Stimulated activated CD8-positive, alpha-beta memory T cell treated with anti-CD3 and anti-CD28 coated beads, Interleukin-12 subunit alpha, Interleukin-12 subunit beta, amount 100 ng/mL, for 24 hours (primary cell): ENCODE data around the gene WBP1L.

Source experiments
- DNase-seq: peaks from one replicate; pipeline ENCODE4 v3.0.0-alpha.2; 2020; ENCODE audit errors: extremely low read depth

WBP1L gene

DNA sequence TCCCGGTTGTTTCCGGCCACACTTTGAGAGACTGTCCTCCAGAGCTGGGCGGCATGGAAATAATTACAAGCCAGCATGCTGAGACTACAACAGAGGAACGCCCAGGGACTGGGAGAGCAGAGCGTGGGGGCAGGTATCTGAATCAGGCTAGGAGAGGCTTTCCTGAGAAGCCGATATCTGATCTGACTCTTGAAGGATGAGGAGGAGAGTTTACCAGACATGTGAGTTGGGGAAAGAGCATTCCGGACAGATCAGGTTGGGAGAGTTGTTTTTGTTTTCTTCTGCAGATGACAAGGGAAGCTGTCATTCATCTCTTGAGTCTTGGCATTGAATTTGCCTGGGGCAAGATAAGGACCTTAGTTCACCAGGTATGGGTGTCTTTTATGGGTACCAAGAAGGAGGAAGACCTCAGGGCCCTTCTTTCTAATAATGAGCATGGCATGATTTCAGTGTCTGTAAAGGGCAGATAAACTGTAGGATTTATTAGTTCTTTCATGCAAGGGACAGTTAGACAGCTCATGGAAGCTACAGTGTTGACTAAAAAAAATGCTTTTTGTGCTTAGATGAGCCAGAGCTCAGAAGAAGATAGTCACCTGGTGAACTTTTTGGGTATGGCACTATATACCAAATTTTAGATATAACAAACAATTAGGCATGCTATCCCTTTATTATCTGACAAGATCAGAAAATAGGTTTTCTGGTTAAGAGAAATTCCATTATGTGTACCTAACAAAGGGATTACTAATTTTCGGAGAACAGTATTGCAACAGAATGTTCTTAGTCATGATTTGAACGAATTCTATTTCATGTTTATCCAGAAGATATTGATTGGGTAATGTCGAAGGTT, 36.2 kb downstream of the WBP1L start:
- DNase-seq = no peak

DNA sequence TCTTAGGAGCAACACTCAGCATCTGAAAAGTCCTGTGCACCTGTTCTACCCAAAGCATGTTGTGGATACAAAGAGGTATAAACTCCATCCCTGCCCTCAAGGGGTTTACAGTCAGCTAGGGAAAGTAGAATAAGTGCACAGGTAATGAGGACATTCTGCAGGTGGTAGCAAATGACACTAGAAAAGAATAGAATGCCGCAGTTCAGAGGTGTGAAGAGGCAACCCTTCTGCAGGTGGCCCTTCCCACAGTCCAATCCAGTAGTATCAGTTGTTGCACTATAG, 36.7 kb downstream of the WBP1L start:
- no peak for DNase-seq

DNA sequence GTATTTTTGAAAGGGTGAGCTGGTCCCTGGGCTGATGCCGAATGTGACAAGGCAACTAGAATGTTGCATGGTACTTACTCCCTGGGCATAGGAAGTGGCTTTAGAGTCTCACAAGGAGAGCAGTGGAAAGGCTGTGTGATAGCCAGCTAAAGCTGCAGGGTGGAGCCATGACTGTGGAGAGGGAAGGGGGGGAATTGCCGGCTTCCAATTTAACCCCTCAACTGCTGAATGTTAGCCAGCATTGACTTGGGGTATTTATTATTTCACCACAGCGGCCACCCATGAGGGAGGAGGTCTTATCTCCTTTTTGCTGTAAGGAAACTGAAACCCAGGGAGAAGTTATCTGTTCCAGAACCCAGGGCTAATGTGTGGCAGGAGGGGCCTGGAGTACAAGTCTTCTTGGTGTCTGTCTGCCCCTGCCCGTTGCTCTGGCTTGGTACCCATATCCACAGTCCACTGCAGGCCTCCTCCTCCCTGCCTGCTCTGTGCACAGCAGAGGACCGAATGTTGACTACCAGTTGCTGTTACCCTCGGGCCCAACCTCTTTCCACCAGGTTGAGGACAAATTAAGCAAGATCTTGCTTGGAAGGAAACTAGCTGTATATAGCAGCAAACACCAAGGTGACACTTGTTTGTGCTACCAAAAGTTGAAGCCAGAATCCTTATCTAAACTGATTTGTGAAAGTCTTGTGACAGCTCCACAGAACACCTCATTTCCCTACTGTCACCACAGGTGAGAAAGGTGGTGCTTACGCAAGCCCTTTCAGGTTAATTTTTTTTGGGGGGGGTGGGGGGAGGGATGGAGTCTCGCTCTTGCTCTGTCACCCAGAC, 37.6 kb downstream of the WBP1L start:
- DNase-seq = no peak

DNA sequence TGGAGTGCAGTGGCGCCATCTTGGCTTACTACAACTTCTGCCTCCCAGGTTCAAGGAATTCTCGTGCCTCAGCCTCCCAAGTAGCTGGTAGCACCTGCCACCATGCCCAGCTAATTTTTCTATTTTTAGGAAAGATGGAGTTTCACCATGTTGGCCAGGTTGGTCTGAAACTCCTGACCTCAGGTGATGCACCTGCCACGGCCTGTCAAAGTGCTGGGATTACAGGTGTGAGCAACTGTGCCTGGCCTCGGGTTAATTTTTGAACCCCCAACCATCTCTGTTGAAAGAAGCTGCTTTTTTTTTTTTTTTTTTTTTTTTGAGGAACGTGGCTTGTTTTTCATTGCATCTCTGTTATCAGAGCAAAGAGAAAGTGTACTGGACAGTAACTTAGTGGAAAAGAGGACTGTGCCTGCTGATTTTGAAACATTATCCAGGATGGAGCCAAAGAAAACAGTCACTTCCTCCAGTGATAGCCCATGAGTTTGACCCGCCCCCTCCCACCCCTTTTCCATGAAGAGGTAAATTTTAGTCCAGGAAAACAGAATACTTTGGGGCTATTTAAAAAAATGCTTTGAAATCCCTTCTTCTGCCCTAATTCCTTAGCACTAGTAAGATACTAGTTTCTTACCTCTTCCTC, 38.3 kb downstream of the WBP1L start:
- no peak for DNase-seq

DNA sequence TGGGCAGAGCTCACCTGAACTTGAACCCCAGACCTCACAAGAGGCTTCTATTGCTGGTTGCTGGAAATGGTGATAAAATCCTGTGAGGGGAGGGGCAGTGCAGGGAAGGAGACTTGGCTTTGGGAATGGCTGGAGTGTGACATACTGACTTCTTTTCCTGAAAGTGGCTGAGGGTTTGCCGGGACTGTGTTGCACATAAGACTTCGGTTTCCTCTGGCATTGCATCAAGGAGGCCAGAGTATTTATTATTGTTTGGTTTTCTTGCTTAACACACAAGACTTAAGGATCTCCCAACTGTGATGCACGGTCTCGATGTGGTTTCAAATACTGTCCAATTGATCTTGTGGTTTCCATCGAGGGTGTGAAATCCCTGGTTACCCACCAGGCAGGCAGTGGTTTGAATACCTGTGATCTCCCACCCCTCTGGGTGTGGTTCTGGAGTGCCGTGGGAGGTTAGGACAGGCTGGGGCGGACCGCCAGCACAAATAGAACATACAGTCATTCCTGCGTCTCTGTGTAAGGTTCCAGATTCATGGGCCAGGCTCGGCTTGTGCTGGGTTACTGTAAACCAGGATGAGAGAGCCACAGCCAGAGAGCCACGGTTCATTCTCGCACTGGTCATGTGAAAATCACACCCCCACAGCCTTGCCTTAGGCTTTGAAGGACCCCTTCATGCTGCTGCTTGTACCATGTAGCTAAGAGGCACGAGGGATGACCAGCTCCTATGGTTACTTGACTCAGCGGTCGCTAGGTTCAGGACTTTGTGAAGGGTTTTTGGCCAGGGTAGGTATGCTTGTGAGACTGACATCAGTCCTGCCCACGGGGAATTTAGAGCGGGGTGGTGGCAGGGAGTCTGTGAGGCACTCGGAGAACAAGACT, 39.2 kb downstream of the WBP1L start:
- no peak for DNase-seq

DNA sequence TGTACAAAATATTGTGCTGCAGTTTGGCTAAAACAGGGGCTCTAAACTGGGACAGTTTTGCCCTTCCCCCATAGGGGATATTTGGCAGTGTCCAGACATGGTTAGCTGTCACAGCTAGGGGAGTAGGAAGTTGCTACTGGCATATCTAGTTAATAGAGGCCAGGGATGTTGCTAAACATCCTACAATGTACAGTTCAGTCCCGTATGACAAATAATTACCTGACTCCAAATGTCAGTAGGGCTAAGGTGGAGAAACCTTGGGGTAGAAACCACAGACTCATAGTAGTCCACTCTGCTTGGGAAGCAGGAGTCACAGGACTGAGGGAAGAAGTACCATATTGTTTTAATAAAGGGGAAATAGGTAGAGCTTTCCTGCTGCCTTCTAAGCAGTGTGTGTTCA, 39.8 kb downstream of the WBP1L start:
- no peak for DNase-seq

DNA sequence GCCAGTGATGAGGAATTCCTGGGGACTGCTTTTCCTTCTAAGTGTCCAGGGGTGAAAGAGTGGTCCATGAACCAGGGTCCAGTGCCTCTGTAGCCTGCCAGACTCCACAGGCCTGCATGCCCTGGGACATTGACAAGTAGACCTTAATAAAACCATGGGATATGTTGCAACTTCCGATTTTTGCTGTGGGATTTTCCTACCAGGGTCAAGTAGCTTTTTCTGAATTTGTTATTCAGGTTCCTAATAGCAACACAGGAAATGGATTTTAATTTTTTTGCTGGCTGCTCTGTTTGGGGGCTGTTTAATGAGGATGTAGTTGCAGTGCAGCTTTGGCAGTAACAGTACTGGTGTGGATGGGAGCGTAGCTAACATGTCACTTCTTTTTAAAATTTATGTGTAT, 42.1 kb downstream of the WBP1L start:
- no peak for DNase-seq

DNA sequence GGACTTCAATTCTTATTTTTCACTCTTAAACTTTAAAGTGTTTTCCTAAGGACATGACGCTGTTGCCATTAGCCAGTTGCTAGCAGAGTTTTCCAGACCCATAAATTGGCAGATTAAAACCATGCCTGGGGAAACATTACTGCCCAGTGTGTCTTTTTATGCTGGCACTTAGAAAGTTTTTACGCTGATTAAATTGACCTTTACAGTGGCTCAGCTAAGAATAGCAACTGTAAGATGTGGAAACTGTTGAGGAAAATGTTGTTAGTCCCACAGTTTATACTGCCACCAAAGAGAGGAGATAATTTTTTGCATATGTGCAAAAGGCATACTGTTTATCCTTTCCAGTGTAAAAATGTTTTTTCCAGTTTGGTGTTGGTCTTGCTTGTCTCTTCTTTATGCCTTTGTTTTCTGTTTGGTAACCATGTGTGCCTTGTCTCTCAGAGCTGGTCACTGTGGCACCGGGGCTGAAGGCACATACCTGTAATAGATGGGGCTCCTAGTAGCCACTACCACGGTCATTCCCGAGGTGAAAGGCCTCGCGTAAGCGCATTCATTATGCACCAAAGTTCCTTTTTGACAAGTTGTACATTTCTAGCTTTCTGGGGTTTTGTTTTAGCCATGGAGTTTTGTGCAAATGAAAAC, 48.1 kb downstream of the WBP1L start:
- no peak for DNase-seq

DNA sequence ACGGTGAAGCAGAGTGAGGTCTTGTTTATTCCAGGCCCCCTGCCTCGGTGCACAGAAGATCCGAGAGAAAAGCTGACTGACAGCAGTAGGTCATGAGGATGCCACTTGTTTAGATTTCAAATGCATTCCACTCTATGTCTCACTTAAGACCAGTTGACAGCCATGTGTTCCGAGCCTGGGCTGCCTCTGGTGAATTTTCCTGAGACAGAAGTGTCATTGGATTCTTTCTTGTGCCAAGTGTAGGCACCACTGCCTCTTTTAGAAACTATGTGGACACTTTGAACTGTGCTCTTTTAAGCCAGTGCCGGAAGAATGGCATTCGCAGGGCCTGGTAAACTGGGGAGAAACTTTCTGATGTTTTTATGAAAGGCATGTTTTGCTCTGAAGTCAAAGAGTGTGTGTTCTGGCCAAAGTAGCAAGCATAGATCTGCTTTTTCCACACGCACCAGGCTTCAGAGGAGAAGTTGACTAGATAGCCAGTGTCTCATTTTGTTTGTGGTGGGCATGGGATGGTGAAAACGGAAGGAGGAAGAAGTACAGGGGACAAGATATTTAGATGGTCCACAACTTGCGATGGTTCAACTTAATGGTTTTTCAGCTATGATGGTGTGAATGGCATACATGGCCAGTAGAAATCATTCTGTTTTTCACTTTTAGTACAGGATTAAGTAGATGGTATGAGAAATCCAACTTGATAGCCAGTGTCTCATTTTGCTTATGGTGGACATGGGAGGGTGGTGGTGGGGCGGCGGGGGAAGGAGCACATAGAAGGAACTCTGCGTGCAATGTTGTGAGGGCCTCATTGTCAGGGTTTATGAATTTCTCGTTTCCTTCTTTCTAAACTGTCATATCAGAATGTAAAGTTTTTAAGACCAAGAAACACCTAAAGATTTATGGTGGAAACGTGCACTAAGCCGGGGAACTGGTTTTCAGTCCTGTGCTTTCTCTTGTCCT, 52.0 kb downstream of the WBP1L start:
- no peak for DNase-seq

DNA sequence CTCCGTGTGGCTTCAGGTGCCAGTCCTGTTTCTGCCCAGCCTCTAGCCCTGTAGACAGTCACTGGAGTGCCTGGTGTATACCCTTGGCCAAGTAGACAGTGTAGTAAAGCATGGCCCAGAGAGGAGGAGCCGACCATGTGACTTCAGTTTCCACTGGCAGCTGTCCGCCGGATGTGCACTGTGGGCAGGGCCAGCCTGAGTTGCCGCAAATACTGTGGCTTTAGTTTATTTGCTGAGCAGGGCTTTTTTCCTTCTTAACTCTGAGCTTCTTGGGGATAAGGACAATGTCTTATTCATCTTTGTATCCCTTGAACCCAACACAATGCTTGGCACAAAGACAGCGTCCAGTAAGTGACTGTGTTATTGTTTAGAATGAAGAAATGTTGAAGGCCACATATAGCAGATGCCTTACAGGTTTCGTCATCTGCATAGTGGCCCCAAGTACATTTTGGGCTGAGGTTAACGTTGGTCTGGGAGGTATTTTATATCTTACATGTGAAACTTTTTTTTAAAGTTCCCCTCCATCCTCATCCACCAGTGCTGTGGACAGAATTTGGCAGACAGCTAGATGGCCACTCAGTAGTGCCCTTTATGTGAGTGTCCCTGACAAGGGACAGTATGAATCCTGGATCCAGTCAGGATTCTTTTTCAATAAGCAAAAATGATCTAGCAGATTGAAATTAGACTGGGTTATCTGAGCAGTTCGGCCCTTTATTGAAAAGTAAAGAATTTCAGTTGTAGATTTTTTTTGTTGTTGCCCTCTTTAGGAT, 52.8 kb downstream of the WBP1L start:
- DNase-seq = peak; percentile 23

DNA sequence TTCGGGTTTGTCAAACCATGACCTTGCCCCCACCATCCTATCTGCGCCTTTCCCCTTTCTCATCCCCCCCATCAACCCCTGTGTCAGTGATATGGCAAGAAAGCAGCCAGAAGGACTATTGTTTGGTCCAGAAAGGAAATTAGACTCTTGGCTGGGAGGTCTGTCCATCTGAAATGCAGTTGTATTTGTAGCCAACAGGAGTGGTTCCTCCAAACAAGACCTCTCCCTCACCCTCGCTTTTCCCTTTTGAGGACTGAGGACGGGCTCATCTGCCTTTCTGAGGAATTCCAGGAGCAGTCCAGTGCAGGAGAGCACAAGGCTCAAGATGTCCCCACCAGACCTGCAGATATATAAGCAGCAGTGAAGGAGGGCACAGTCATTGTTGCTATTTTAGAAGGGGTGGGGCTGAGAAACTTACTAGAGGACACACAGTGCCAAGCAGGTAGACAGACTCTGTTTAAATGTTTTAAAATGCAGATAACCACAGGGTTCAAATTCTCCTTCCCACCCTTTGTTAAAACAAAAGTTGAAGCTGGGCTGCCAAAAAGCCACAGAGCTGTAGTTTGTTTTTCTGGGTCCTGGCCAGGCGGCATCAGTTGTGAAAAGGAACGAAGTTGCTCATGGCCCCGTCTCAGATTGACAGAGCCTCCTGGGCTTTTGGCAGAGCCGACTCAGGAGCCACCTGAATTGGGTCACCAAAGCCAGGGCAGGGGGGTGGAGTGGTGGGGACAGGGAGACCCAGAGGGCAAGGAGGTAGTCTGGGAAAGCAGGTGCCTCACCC, 56.1 kb downstream of the WBP1L start:
- DNase-seq = no peak

DNA sequence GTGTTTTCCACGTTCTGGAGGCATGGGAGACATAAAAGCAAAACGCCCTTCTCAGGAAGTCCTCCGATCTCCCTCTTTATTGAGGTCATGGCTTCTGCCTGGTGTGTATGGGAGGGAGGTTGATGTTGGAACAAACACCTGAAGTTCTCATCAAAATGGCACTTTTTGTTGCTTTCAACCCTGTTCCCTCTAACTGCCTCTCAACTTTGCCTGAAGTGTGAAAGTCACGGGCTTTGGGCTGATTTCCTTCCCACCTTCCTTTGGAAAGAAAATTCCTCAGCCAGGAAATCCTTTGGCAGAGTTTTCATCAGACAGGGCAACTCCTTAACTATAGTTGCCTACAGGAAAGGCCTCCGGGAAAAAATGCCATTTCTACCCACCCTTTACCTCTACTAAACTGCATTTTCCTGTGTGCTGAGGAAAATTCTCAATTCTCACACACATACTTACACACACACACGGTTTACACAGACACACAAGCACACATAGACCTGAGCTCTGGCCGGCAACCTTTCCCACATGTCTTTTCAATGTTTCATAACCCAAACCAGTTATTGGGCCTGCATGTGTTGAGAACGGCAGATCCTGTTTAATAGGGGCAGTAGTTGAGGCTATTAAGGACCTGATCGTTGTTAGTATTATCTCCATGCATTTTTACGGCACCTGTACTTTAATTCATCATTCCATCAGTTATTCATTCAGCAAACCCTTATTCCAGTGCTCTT, 57.0 kb downstream of the WBP1L start:
- DNase-seq = no peak

DNA sequence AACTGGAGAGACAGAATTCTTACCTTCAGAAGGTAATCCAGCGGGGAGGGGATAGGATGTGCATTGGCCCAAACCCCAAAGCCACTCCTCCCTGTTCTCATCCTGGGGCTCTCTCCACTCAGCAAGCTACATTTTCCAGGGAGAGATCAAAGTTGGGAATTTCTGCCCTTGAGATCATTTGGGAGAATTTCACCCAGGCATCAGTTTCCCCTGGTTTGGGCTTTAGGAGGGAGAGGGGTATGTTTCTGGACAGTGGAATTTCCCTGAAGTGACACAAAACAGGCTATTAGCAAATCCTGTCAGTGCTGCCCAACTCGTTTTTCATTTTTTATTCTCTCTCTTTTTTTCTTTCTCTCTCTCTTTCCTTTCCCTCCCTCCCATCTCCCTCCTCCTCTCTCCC, 57.7 kb downstream of the WBP1L start:
- no peak for DNase-seq

DNA sequence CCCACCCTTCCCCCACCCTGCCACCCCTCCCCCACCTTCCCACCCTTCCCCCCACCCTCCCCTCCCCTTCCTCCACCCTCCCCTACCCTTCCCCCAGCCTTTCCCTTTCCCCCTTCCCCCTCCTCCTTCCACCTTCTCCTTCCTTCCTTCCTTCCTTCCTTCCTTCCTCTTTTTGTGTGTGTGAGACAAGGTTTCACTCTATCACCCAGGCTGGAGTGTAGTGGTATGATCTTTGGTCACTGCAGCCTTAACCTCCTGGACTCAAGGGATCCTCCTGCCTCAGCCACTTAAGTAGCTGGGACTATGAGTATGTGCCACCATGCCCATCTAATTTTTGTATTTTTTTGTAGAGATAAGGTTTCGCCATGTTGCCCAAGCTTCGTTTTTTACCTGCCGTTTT, 58.2 kb downstream of the WBP1L start:
- DNase-seq = no peak

DNA sequence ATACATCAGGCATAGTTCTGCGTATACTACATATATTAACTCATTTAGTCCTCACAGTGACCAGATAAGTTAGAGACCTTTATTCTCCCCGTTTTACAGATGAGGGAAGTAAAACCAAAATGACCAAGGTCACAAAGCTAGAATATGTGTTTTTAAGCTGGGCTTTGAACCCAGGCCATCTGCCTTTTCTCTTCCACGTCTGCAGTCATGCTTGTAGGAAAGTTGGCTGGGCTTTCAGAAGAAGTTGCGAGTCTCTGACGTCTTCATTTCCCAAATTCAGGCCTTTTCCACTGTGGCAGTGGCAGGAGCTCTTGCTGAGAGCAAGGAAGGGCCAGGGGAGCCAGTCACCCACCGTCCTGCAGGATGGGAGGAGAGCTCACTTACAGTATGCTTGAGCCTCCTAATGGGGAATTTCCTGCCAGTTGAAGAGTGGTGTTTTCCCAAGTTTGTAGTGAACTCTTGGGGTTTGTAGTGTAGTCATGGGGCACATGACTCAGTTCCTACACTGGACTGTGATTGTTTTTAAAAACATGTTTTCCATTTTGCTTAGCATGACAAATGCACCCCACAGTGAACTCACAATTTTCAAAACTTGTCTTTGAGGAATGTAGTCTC, 59.3 kb downstream of the WBP1L start:
- no peak for DNase-seq

DNA sequence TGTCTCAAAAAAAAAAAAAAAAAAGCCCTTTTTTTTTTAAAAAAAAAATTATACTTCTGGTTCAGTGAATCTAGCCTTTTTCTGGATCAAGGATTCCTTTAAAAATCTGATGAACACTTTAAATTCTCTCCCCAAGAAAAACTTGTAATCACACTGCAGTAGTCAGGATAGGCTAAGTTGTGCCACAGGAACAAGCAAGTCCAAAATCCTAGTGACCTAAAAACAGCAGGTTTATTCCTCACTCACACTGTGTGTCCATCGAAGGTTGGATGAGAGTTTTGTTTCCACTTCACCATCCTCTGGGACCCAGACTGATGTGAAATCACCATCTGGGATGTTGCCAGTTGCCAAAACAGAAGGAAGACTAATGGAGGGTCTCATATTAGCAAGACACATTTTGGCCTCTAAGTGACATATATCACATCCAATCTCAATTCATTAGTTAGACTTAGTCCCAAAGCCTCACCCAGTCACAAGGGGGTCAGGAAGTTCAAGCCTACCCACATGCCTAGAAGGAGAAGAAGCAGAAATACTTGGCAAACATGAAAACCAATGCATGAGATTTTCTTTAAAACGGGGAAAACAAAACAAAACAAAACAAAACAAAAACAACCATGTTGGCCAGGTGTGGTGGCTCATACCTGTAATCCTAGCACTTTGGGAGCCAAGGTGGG, 60.8 kb downstream of the WBP1L start:
- no peak for DNase-seq

DNA sequence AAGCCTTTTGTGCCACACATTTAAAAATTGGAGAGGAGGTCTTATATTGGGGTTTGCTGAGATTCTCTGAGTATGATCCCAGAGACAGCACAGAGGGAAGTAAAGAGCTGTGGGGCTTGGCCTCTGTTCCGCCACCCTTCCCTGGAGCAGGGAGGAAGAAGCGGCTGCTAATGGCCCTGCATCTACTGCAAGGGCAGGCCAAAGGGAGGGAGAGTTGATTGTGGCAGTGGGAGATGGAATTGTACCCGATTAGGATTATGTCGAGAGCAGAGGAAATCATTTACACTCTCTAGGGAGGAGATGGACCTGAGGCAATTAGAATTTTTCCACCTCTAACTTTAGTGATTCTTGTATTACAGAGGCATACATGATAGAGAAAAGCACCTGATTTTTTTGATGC, 64.6 kb downstream of the WBP1L start:
- DNase-seq = no peak
